B cell (primary cell): Measurements from ENCODE around the gene RABEPK. TPM values are rescaled to one million over a fixed set of nuclear protein-coding genes. Genes with fewer than 3 reads are reported as not detected.
A peak's percentile ranks its signal among the peaks of the same experiment; 100 is the strongest.

ENCODE experiments used
- ATAC-seq: fragments of 200-7000 bp; cut with Tn5 transposase; one replicate; pipeline ENCODE4 v1.10.0; 2021; ENCODE audit warnings: low read depth, mild to moderate bottlenecking, moderate number of reproducible peaks, moderate library complexity
- CTCF ChIA-PET: fragments of 350-600 bp; sonication (Branson Sonifier 250); formaldehyde crosslinking; loops from one replicate; lab custom pipeline; 2021; ENCODE audit warnings: antibody characterized with exemption, inconsistent platforms; lab: Charles Lee
- POLR2A ChIA-PET: fragments of 350-600 bp; sonication (Branson Sonifier 250); formaldehyde crosslinking; loops from one replicate; lab custom pipeline; 2021; ENCODE audit warnings: antibody characterized with exemption; lab: Charles Lee
- DNase-seq: peaks from one replicate; pipeline ENCODE4 v3.0.0; 2013
- H2AFZ ChIP-seq: 2 replicates; pipeline ENCODE4 v1.6.1; 2012; ENCODE audit warnings: mild to moderate bottlenecking, low read depth, low read length; ENCODE audit not compliant: insufficient read depth, poor library complexity, severe bottlenecking
- H3K27ac ChIP-seq, 2 donors: 1 replicate in 1 of 2; 2 replicates in 1 of 2; pipeline ENCODE4 v1.5.1; 2012 to 2013; ENCODE audit warnings: low read length in 2 of 2, mild to moderate bottlenecking in 2 of 2, moderate library complexity in 1 of 2
- H3K27me3 ChIP-seq, 4 experiments: fragments of 200-600 bp in 1 of 4; sonication (generic) in 1 of 4; replicated peaks in 1 of 4; 1 replicate in 2 of 4; 2 replicates in 2 of 4; pipeline versions ENCODE4 v1.6.1 to v1.7.0; 2013 to 2016; ENCODE audit warnings: low read length in 3 of 4, mild to moderate bottlenecking in 2 of 4, mixed read lengths in 1 of 4, moderate library complexity in 1 of 4; ENCODE audit not compliant: insufficient read depth in 4 of 4, control insufficient read depth in 3 of 4; ENCODE audit errors: control extremely low read depth in 1 of 4
- H3K36me3 ChIP-seq, 2 experiments: replicated peaks in 1 of 2; 1 replicate in 1 of 2; 2 replicates in 1 of 2; pipeline versions ENCODE4 v1.6.1 to v1.7.1; 2013; ENCODE audit warnings: low read length in 1 of 2; ENCODE audit not compliant: insufficient read depth in 2 of 2, control insufficient read depth in 1 of 2; ENCODE audit errors: control extremely low read depth in 1 of 2, extremely low read depth in 1 of 2
- H3K4me1 ChIP-seq, 2 donors: fragments of 200-600 bp in 1 of 2; sonication (generic) in 1 of 2; 1 replicate in 1 of 2; 2 replicates in 1 of 2; pipeline versions ENCODE4 v1.5.1 to v1.6.1; 2013 to 2017; ENCODE audit warnings: low read length in 2 of 2; ENCODE audit not compliant: control insufficient read depth in 2 of 2, insufficient read depth in 2 of 2
- H3K4me2 ChIP-seq: replicated peaks from 2 replicates; pipeline ENCODE3; 2012; ENCODE audit warnings: mild to moderate bottlenecking, low read depth, low read length; ENCODE audit not compliant: poor library complexity, severe bottlenecking
- H3K4me3 ChIP-seq, 5 experiments: fragments of 200-600 bp in 1 of 5; sonication (generic) in 1 of 5; 1 replicate in 3 of 5; 2 replicates in 2 of 5; pipeline versions ENCODE4 v1.5.1 to v1.7.0; 2011 to 2016; ENCODE audit warnings: low read length in 4 of 5, mild to moderate bottlenecking in 4 of 5, low read depth in 2 of 5, control low read depth in 1 of 5, moderate library complexity in 1 of 5; ENCODE audit not compliant: insufficient read depth in 1 of 5; ENCODE audit errors: control extremely low read depth in 1 of 5, extremely low read depth in 1 of 5
- H3K79me2 ChIP-seq: fragments of 200-600 bp; sonication (generic); one replicate; pipeline ENCODE4 v1.6.0; 2016; ENCODE audit warnings: low read length; ENCODE audit not compliant: control insufficient read depth, insufficient read depth
- H3K9ac ChIP-seq: fragments of 200-600 bp; sonication (generic); 2 replicates; pipeline ENCODE4 v1.6.1; 2017; ENCODE audit warnings: mild to moderate bottlenecking, low read length, moderate library complexity
- H3K9me3 ChIP-seq, 3 donors: one replicate each; pipeline versions ENCODE4 v1.6.1 to v1.7.1; 2013; ENCODE audit warnings: low read length in 2 of 3; ENCODE audit not compliant: control insufficient read depth in 2 of 3, insufficient read depth in 1 of 3; ENCODE audit errors: control extremely low read depth in 1 of 3
- H4K20me1 ChIP-seq: 2 replicates; pipeline ENCODE4 v1.6.0; 2012; ENCODE audit warnings: mild to moderate bottlenecking, low read length; ENCODE audit not compliant: insufficient read depth, control insufficient read depth, poor library complexity, severe bottlenecking
- H3K27ac Mint-ChIP-seq: one replicate; pipeline ENCODE4 v1.8.0; 2021; ENCODE audit warnings: mixed read lengths
- H3K27me3 Mint-ChIP-seq: one replicate; pipeline ENCODE4 v1.8.0; 2021; ENCODE audit warnings: mixed read lengths
- H3K4me1 Mint-ChIP-seq: one replicate; pipeline ENCODE4 v1.8.0; 2021; ENCODE audit warnings: mixed read lengths
- H3K4me3 Mint-ChIP-seq: one replicate; pipeline ENCODE4 v1.8.0; 2021; ENCODE audit warnings: mixed read lengths
- H3K9me3 Mint-ChIP-seq: one replicate; pipeline ENCODE4 v1.8.0; 2022; ENCODE audit warnings: mixed read lengths; ENCODE audit not compliant: insufficient read depth
- EZH2 ChIP-seq: IDR thresholded peaks from 2 replicates; pipeline ENCODE4 v1.6.1; 2012; ENCODE audit warnings: borderline replicate concordance, low read depth, mild to moderate bottlenecking, moderate library complexity, low read length; ENCODE audit not compliant: insufficient read depth, poor library complexity, severe bottlenecking
- WGBS: methylation state at CpG from one replicate; pipeline ENCODE4 v1.1.5; 2013; ENCODE audit warnings: missing lambda C conversion rate; ENCODE audit not compliant: insufficient coverage; 5-methylcytosine and 5-hydroxymethylcytosine counted together
- intact Hi-C: fragments of 100-400 bp; cut with micrococcal nuclease; formaldehyde crosslinking; loops from one replicate; pipeline ENCODE4 v1.10.0; 2022
- polyA plus RNA-seq: library from polyadenylated mRNA; depleted of rRNA; stranded (reverse); fragments of >200 nt; gene quantifications from 2 replicates; pipeline ENCODE4 v1.2.3, GENCODE V29; 2012
- total RNA-seq, 2 donors: library from RNA; stranded (reverse); fragments of 120-200 nt in 1 of 2; gene quantifications; 1 replicate in 1 of 2; 2 replicates in 1 of 2; pipeline versions ENCODE4 v1.2.3 to v1.2.4, GENCODE V29; 2013 to 2022
- TF ChIP-seq, protein P1 (sequence below): fragments of 200-600 bp; IDR thresholded peaks from one replicate; pipeline ENCODE4 v1.8.0; 2022; ENCODE audit warnings: antibody characterized with exemption, mild to moderate bottlenecking

Gene RABEPK
- total and polyA plus RNA-seq, 2 donors (not counting 1 experiment from before 2014, with no cell fraction given) = 9.0 to 12.2 TPM

DNA sequence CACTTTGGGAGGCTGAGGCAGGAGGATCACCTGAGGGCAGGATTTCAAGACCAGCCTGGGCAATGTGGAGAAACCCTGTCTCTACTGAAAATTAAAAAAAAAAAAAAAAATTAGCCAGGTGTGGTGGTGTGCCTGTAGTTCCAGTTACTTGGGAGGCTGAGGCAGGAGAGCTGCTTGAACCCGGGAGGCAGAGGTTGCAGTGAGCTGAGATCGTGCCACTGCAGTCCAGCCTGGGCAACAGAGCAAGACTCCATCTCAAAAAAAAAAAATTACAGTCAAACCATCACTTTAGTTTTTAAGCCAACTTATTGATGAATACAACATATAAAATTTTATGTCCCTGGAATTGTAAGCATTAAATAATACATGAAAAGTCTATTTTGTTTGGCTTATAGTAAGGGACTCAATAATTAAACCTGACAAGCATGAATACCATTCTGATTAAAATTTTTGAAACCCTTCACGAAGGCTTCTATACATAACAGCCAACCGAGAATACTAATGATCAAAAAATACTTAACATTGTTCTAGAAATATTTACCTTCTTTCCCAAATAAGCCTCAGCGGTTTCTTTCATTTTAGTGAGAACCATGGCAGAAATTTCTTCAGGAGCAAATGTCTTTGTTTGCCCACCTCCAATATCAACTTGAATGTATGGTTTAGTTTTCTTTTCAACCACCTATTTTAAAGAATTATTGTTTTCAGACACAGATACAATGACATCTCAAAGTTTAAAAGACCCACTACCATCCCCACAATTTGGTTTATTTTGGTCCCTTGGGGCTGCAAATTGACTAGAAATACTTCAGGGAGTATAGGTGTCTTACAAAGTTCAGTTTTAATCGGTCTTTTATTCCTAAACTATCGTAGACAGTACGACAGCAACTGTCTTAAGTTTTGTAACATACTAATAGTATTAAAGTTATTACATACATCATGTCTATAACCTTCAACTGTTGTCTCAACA is 39.6 kb downstream of the RABEPK start:
- H3K27me3 ChIP-seq = no peaks in the 10 kb centered on the region
- no CpG with 5 or more reads among the region's 8 CpGs for WGBS
- TF ChIP-seq EZH2 = no peak
- TF ChIP-seq, protein P1, sequence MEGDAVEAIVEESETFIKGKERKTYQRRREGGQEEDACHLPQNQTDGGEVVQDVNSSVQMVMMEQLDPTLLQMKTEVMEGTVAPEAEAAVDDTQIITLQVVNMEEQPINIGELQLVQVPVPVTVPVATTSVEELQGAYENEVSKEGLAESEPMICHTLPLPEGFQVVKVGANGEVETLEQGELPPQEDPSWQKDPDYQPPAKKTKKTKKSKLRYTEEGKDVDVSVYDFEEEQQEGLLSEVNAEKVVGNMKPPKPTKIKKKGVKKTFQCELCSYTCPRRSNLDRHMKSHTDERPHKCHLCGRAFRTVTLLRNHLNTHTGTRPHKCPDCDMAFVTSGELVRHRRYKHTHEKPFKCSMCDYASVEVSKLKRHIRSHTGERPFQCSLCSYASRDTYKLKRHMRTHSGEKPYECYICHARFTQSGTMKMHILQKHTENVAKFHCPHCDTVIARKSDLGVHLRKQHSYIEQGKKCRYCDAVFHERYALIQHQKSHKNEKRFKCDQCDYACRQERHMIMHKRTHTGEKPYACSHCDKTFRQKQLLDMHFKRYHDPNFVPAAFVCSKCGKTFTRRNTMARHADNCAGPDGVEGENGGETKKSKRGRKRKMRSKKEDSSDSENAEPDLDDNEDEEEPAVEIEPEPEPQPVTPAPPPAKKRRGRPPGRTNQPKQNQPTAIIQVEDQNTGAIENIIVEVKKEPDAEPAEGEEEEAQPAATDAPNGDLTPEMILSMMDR = no peak
- Mint-ChIP-seq H3K9me3 (no peaks in the 10 kb centered on the region), H3K27ac (peak overlapping the region; percentile 93), H3K4me1 (peaks cover 58% of the 10 kb centered on the region), H3K4me3 (peak overlapping the region; percentile 95), H3K27me3 (no peaks in the 10 kb centered on the region)
- H3K4me1 ChIP-seq = peaks cover 22 to 31% of the 10 kb centered on the region in 2 donors
- intact Hi-C loops = loop anchor here (2.0 to 5.0 kb wide), 3 partner anchors 378 to 507 kb away; partner anchors contain the start of genes ARPC5L, NR6A1, PBX3 and RPL35
- H3K79me2 ChIP-seq = peaks cover 54% of the 10 kb centered on the region
- DNase-seq (no peak), ATAC-seq (no peak)
- peak overlapping the region; percentile 85 for H3K4me2 ChIP-seq
- CTCF ChIA-PET = interaction anchor here (0.6 to 2.4 kb wide), 2 partner anchors 21 to 303 kb away, joined by 3 to 14 read pairs; partner anchors contain the start of gene GAPVD1
- H2AFZ ChIP-seq = no peak overlapping the region
- H3K36me3 ChIP-seq = peaks cover 11 to 49% of the 10 kb centered on the region in 2 experiments
- POLR2A ChIA-PET = no interaction called here
- H3K27ac ChIP-seq = peak overlapping the region; percentile 83 to 99
- H3K9me3 ChIP-seq = no peaks in the 10 kb centered on the region
- peak overlapping the region; percentile 82 to 96 (median 90) for H3K4me3 ChIP-seq
- peak overlapping the region; percentile 99 for H3K9ac ChIP-seq
- H4K20me1 ChIP-seq = peaks cover 19% of the 10 kb centered on the region
